ENCODE measurements around the gene THSD7A. TPM values are rescaled to one million over a fixed set of nuclear protein-coding genes. Genes with fewer than 3 reads are reported as not detected.
A peak's percentile ranks its signal among the peaks of the same experiment; 100 is the strongest.

The THSD7A gene
- total and polyA plus RNA-seq, 2 of the 4 experiments (the other 2 are of a cell fraction), result 0.02 to 0.18 TPM

GRCh38 chr7:11404355-11404754, 427.6 kb downstream of the THSD7A start:
- Histone ChIP-seq H3K27me3 (ENCODE audit: control insufficient read depth, insufficient read depth, low read length) (no peaks in the 10 kb centered on the region), H3K9ac (ENCODE audit: low read depth, low read length) (no peak overlapping the region), H3K4me3 (ENCODE audit: insufficient read depth, low read depth, low read length) (no peak overlapping the region), H3K4ac (ENCODE audit: low read depth, low read length) (no peak overlapping the region), H3K4me1 (ENCODE audit: control insufficient read depth, insufficient read depth, low read length) (no peaks in the 10 kb centered on the region), H4K91ac (ENCODE audit: insufficient read depth, low read depth, low read length) (no peak overlapping the region), H2BK120ac (ENCODE audit: low read depth, low read length) (no peak overlapping the region), H3K14ac (replicated peaks; ENCODE audit: low read depth, low read length) (no peak overlapping the region), H3K23ac (ENCODE audit: low read depth, low read length) (no peak overlapping the region), H2AK9ac (replicated peaks; ENCODE audit: low read depth, low read length, poor library complexity) (no peak overlapping the region), H4K5ac (ENCODE audit: low read depth, low read length) (no peak overlapping the region), H3K9me1 (ENCODE audit: insufficient read depth, low read length) (no peaks in the 10 kb centered on the region), H4K20me1 (ENCODE audit: insufficient read depth, low read length) (no peaks in the 10 kb centered on the region), H3K36me3 (ENCODE audit: control insufficient read depth, insufficient read depth, low read length) (no peaks in the 10 kb centered on the region), H3K27ac (ENCODE audit: insufficient read depth, low read length) (no peak overlapping the region), H3K79me1 (ENCODE audit: low read depth in 1 of 2, low read length in 2 of 2) (no peaks in the 10 kb centered on the region), H3K9me3 (ENCODE audit: control insufficient read depth, insufficient read depth, low read length) (peaks cover 3% of the 10 kb centered on the region; the same call in 1 of the 2 replicates), H2BK5ac (ENCODE audit: low read depth, low read length, poor library complexity, severe bottlenecking) (no peak overlapping the region), H3K18ac (ENCODE audit: low read depth, low read length) (no peak overlapping the region), H2BK20ac (ENCODE audit: low read depth, low read length) (no peak overlapping the region), H2AK5ac (ENCODE audit: low read depth, low read length) (no peak overlapping the region), H3K56ac (ENCODE audit: extremely low read depth, insufficient read depth, low read length) (no peak overlapping the region), H2BK15ac (ENCODE audit: low read depth, low read length) (no peak overlapping the region), H3K4me2 (ENCODE audit: low read depth, low read length) (no peak overlapping the region), H4K8ac (ENCODE audit: low read depth in 2 of 2, low read length in 2 of 2) (no peak overlapping the region), H2AFZ (replicated peaks; ENCODE audit: low read length, poor library complexity) (no peak overlapping the region)
- no peak for ATAC-seq (ENCODE audit: low read depth)
- ChIA-PET CTCF (no interaction called here), POLR2A (ENCODE audit: unreplicated experiment) (no interaction called here)
- no CpG with 5 or more reads among the region's 1 CpG for WGBS, 2 experiments (ENCODE audit: extremely low coverage in 2 of 2, insufficient read length in 1 of 2)
- in situ Hi-C loops (cut with MboI; ENCODE audit: low sequenced_read_pairs) (no loop called here), dilution Hi-C loops (cut with HindIII; ENCODE audit: low sequenced_read_pairs, unreplicated experiment) (no loop called here), intact Hi-C loops (cut with micrococcal nuclease) (no loop called here)
- no peak for DNase-seq
- TF ChIP-seq MAFK (IDR thresholded peaks at IDR 0.05; ENCODE audit: low read depth, low read length), result peak; percentile 77
- TF ChIP-seq MXI1 (IDR thresholded peaks at IDR 0.05; ENCODE audit: borderline replicate concordance, low read depth, low read length), result no peak
- no TSS peak for BruUV-seq (replicated peaks)

Measured in IMR-90 (cell line).